Anterior cingulate cortex (tissue), 58 donors: ENCODE measurements around the gene KLC4.

Source experiments
- DNase-seq, 58 donors: peaks; one replicate each; lab custom pipeline; 2025; lab: John Stamatoyannopoulos, UW

Gene KLC4

GRCh38 chr6:43059168-43060033, at the start of gene KLC4, which contains the start of gene MRPL2:
Gene KLC4 (plus strand): TSS chr6:43059631. CDS start chr6:43061336, 1,705 bp downstream.
Gene MRPL2 (minus strand): TSS chr6:43059434. CDS start chr6:43059381, 53 bp downstream.
- peak; percentile 91 to 100 (median 99) for DNase-seq

- DNase-seq = no peak
Observed at GRCh38 chr6:43011207-43011606, 48.2 kb upstream of the KLC4 start.

- DNase-seq = no peak
Observed at GRCh38 chr6:43012364-43012763, 47.1 kb upstream of the KLC4 start.

- DNase-seq = peak in 12 of 58 donors; percentile 15 to 84 (median 66)
Observed at GRCh38 chr6:43013097-43013842, 46.2 kb upstream of the KLC4 start.

GRCh38 chr6:43013843-43014433, 45.5 kb upstream of the KLC4 start, which contains the start of the genes KLHDC3 and MEA1:
Gene KLHDC3 (plus strand): TSS chr6:43014249. CDS start chr6:43017193, 2,944 bp downstream.
Gene MEA1 (minus strand): TSS chr6:43013946. CDS start chr6:43013813, 133 bp downstream.
- DNase-seq = peak; percentile 83 to 100 (median 99)

GRCh38 chr6:43014434-43014909, 45.0 kb upstream of the KLC4 start:
- no peak for DNase-seq

- DNase-seq = no peak
Observed at GRCh38 chr6:43016176-43016942, 43.1 kb upstream of the KLC4 start.

GRCh38 chr6:43016943-43017334, 42.5 kb upstream of the KLC4 start:
- no peak for DNase-seq

GRCh38 chr6:43019152-43019551, 40.3 kb upstream of the KLC4 start:
- DNase-seq = no peak

GRCh38 chr6:43020052-43020705, 39.3 kb upstream of the KLC4 start:
- no peak for DNase-seq

GRCh38 chr6:43020847-43021246, 38.6 kb upstream of the KLC4 start:
- no peak for DNase-seq

- peak in 57 of 58 donors; percentile 21 to 88 (median 69) for DNase-seq
Observed at GRCh38 chr6:43021270-43022047, 38.0 kb upstream of the KLC4 start, which contains the start of gene RRP36. Gene RRP36 (plus strand): TSS chr6:43021623. CDS start chr6:43021655, 32 bp downstream.

- DNase-seq = no peak
Observed at GRCh38 chr6:43024436-43024835, 35.0 kb upstream of the KLC4 start.

- DNase-seq = no peak
Observed at GRCh38 chr6:43026365-43026764, 33.1 kb upstream of the KLC4 start.

- no peak for DNase-seq
Observed at GRCh38 chr6:43029120-43029519, 30.3 kb upstream of the KLC4 start.

GRCh38 chr6:43032326-43032725, 27.1 kb upstream of the KLC4 start:
- DNase-seq = no peak

- DNase-seq = no peak
Observed at GRCh38 chr6:43033496-43034189, 25.8 kb upstream of the KLC4 start.

GRCh38 chr6:43034190-43034525, 25.3 kb upstream of the KLC4 start:
- no peak for DNase-seq
